DND-41 (cell line): ENCODE results near the gene MROH2A.

Experiments
- ATAC-seq: fragments of 200-7000 bp; cut with Tn5 transposase; 3 replicates; pipeline ENCODE4 v1.9.1; 2021; ENCODE audit warnings: low read depth; ENCODE audit not compliant: insufficient read depth
- DNase-seq: peaks from one replicate; pipeline ENCODE4 v3.0.0-alpha.2; 2020
- H2AFZ ChIP-seq: 2 replicates; pipeline ENCODE4 v1.6.0; 2012; ENCODE audit warnings: low read depth, low read length
- H3K27ac ChIP-seq: 2 replicates; pipeline ENCODE4 v1.5.1; 2012; ENCODE audit warnings: low read length, inconsistent platforms
- H3K27me3 ChIP-seq: fragments of 200-600 bp; sonication (generic); 2 replicates; pipeline ENCODE4 v1.6.0; 2012; ENCODE audit warnings: low read length, mild to moderate bottlenecking, inconsistent platforms; ENCODE audit not compliant: insufficient read depth, poor library complexity
- H3K36me3 ChIP-seq: 2 replicates; pipeline ENCODE4 v1.5.1; 2012; ENCODE audit warnings: low read length, inconsistent platforms; ENCODE audit not compliant: insufficient read depth
- H3K4me1 ChIP-seq: 2 replicates; pipeline ENCODE4 v1.5.1; 2012; ENCODE audit warnings: mild to moderate bottlenecking, low read length; ENCODE audit not compliant: insufficient read depth
- H3K4me2 ChIP-seq: 2 replicates; pipeline ENCODE4 v1.6.0; 2012; ENCODE audit warnings: mild to moderate bottlenecking, moderate library complexity, low read length, inconsistent platforms; ENCODE audit not compliant: insufficient read depth
- H3K4me3 ChIP-seq, 2 experiments: fragments of 200-600 bp in 1 of 2; shearing (Covaris generic) in 1 of 2; 2 replicates each; pipeline ENCODE4 v1.5.1; 2012 to 2016; ENCODE audit warnings: inconsistent platforms in 2 of 2, low read length in 2 of 2, mild to moderate bottlenecking in 2 of 2, low read depth in 1 of 2, moderate library complexity in 1 of 2
- H3K79me2 ChIP-seq: 2 replicates; pipeline ENCODE4 v1.6.0; 2012; ENCODE audit warnings: low read length, inconsistent platforms; ENCODE audit not compliant: insufficient read depth
- H3K9ac ChIP-seq: 2 replicates; pipeline ENCODE4 v1.6.0; 2012; ENCODE audit warnings: low read depth, mild to moderate bottlenecking, inconsistent platforms, low read length, moderate library complexity
- H3K9me3 ChIP-seq: 2 replicates; pipeline ENCODE4 v1.5.1; 2012; ENCODE audit warnings: low read length, moderate library complexity, mild to moderate bottlenecking, inconsistent platforms; ENCODE audit not compliant: insufficient read depth, severe bottlenecking
- H4K20me1 ChIP-seq: 2 replicates; pipeline ENCODE4 v1.6.0; 2012; ENCODE audit warnings: low read length; ENCODE audit not compliant: insufficient read depth
- CTCF ChIP-seq: IDR thresholded peaks from 2 replicates; pipeline ENCODE4 v1.5.1; 2012; ENCODE audit warnings: borderline replicate concordance, low read length, moderate library complexity, mild to moderate bottlenecking; ENCODE audit not compliant: poor library complexity, severe bottlenecking; ENCODE audit errors: extremely low read depth
- EZH2 ChIP-seq: IDR thresholded peaks from 3 replicates; pipeline ENCODE4 v1.6.1; 2012; ENCODE audit warnings: borderline replicate concordance, low read depth, mild to moderate bottlenecking, moderate library complexity, low read length, inconsistent platforms; ENCODE audit not compliant: severe bottlenecking

Gene MROH2A

GRCh38 chr2:233754872-233755611 lies 23.1 kb upstream of the MROH2A start:
- TF ChIP-seq CTCF (no peak), EZH2 (no peak)
- DNase-seq (no peak), ATAC-seq (no peak)
- H3K79me2 ChIP-seq, result no peaks in the 10 kb centered on the region
- no peaks in the 10 kb centered on the region for H3K4me1 ChIP-seq
- H3K4me2 ChIP-seq, result no peak overlapping the region
- H3K9me3 ChIP-seq, result peaks cover 9% of the 10 kb centered on the region
- no peak overlapping the region for H3K9ac ChIP-seq
- no peak overlapping the region for H3K27ac ChIP-seq
- H3K4me3 ChIP-seq, result no peak overlapping the region
- no peaks in the 10 kb centered on the region for H4K20me1 ChIP-seq
- no peak overlapping the region for H2AFZ ChIP-seq
- H3K27me3 ChIP-seq, result no peaks in the 10 kb centered on the region
- no peaks in the 10 kb centered on the region for H3K36me3 ChIP-seq

- Histone ChIP-seq H3K79me2 (no peaks in the 10 kb centered on the region), H3K9ac (no peak overlapping the region), H2AFZ (no peak overlapping the region), H3K4me2 (no peak overlapping the region), H3K4me1 (no peaks in the 10 kb centered on the region), H3K36me3 (no peaks in the 10 kb centered on the region), H3K9me3 (peaks cover under 1% of the 10 kb centered on the region), H4K20me1 (no peaks in the 10 kb centered on the region), H3K4me3 (no peak overlapping the region), H3K27ac (no peak overlapping the region), H3K27me3 (peaks cover 3% of the 10 kb centered on the region)
- no peak for TF ChIP-seq EZH2
- no peak for TF ChIP-seq CTCF
- ATAC-seq, result no peak
- no peak for DNase-seq
These were observed 21.6 kb upstream of the MROH2A start for GRCh38 chr2:233756429-233757081.

DNA sequence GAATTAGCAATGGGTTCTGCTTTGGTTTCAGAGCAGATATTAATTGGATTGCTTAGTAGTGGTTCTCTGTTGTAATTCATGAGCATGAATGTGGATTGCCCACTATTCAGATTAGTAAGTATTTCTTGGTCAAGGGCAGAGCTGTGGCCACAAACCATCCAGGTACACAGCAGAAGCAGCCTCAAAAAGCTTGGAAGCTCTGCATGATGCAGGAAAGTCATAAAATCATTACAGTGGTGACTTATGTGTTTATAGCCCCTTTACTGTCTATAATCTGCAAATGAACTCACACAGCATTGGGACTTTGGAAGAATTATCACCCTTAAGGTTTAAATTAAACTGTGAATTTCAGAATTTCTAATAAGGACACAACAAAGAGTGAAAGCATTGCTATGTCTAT lies 20.0 kb upstream of the MROH2A start:
- no peak for TF ChIP-seq CTCF
- no peak for TF ChIP-seq EZH2
- Histone ChIP-seq H2AFZ (no peak overlapping the region), H3K27ac (no peak overlapping the region), H3K4me2 (no peak overlapping the region), H3K9ac (no peak overlapping the region), H3K27me3 (peaks cover 3% of the 10 kb centered on the region), H3K79me2 (no peaks in the 10 kb centered on the region), H4K20me1 (no peaks in the 10 kb centered on the region), H3K4me3 (no peak overlapping the region), H3K9me3 (no peaks in the 10 kb centered on the region), H3K4me1 (no peaks in the 10 kb centered on the region), H3K36me3 (no peaks in the 10 kb centered on the region)
- ATAC-seq (no peak), DNase-seq (no peak)

DNA sequence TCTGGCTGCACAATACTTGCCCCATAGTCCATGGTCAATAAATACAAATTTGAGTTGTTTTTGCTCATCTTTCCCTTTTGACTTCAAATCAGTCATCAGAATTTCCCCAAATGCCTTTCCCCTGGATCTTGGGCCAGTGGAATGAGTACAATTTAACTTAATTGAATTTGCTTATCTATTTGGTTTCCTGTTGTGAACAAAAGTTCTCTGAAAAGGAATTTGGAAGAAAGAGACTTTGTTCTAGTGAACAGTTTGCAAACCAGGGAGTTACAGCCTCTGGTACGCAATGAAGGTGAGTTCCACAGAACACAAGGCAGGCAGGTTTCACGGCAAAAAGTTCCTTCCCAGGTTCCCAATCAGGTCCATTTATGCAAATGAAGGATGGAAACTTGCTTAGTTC lies 19.3 kb upstream of the MROH2A start:
- no peaks in the 10 kb centered on the region for H3K9me3 ChIP-seq
- no peak for TF ChIP-seq EZH2
- no peak overlapping the region for H2AFZ ChIP-seq
- peaks cover 6% of the 10 kb centered on the region for H3K27me3 ChIP-seq
- H4K20me1 ChIP-seq, result no peaks in the 10 kb centered on the region
- no peak overlapping the region for H3K4me2 ChIP-seq
- no peak overlapping the region for H3K27ac ChIP-seq
- no peaks in the 10 kb centered on the region for H3K79me2 ChIP-seq
- DNase-seq (no peak), ATAC-seq (no peak)
- no peak overlapping the region for H3K9ac ChIP-seq
- H3K4me3 ChIP-seq, result no peak overlapping the region
- H3K4me1 ChIP-seq, result no peaks in the 10 kb centered on the region
- H3K36me3 ChIP-seq, result no peaks in the 10 kb centered on the region
